HG03432 (cell line): ENCODE measurements around the gene MS4A4A.
A peak's percentile ranks its signal among the peaks of the same experiment; 100 is the strongest.
"Not testable (repeated sequence)": the region's sequence is repeated elsewhere in the genome, so short reads cannot be mapped to it uniquely, and the experiment has no call there.

ENCODE experiments used
- ATAC-seq: cut with Tn5 transposase; IDR thresholded peaks from one replicate; pipeline ENCODE4 v1.9.1; 2021; ENCODE audit warnings: mild to moderate bottlenecking, moderate library complexity; ENCODE audit not compliant: unreplicated experiment

The MS4A4A gene

GRCh38 chr11:60280412-60280811 lies at the start of gene MS4A4A:
Gene MS4A4A, plus strand, starts transcription at chr11:60280666. Its CDS starts 10 bp downstream, at chr11:60280676.
- ATAC-seq = no peak

DNA sequence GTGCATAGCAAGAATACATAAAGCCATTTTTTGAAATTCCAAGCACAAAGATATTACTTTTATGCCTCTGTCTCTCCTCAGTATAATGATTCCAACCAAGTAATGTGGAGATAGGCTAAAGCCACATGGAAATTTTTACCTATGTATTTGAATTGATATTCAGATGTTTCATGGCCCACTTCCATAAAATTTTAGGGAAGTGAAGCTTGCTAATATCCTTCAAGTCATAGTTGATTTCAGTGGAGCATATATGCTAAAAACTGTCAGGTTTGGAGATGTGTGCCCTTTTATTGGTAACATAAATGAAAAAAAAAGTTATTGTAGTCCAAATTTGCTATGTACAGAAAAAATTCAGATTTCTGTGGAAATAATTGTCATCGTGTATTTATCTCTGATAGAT lies 49.8 kb upstream of the MS4A4A start:
- ATAC-seq = no peak

DNA sequence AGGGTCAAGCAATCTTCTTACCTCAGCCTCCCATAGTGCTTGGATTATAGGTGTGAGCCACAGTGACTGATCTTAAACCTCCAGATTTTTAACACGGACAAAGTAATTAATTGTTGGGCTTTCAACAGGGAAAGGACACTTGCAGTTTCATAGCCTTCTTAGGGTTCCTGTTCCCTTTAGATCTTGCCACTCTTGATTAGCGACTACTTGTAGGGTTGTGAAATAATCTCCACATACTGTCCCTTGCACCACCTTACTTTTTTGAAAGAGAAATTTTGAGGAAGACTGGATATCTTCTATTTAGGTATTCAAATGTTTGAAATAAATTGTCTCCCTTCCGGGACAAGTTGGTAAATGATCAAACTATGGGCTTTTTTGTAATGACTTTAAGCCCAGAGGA lies 45.1 kb upstream of the MS4A4A start:
- no peak for ATAC-seq

GRCh38 chr11:60240662-60241061 lies 39.8 kb upstream of the MS4A4A start:
- no peak for ATAC-seq

DNA sequence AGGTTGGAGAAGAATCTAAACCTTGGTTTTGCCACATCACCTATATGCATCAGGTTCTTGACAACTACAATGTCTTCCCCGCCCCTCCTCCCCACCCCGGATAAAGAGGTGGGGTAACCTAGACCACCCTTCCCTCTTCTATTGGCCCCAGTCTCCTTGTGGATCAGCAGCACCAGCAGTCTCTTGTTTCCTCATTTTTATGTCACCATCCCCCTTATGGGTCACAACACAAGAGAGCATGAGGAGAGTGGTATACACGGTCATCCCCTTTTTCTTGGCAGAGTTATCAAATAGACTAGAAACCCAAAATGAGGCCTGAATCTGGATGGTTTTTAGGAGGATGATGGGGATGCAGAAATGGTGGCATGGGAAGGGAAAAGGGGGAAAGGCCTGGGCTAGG lies 38.7 kb upstream of the MS4A4A start:
- no peak for ATAC-seq

DNA sequence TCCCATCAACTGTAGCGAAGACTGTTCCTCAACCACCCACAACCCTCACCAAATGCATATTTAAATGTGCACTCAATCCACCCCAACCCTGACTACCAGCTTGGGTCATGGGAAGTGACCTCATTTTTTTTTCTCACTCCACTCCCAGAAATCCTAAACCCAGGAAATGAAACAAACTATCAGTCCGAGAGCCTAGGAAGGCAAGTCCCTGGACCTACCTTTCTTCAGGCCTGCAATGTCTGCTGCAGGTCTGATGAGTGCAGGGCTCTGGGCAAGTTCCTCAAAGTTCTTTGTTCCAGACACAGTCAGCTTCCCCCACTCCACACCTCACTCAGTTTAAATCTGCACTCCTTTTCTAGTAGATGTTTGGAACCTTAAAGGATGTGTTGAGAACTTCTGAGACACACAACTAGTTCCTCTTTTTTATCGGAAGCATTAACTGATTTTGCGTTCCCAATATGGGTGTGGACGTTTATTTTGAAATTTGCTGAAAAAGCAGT lies 37.7 kb upstream of the MS4A4A start, which contains the start of gene MS4A4E:
Gene MS4A4E, minus strand, starts transcription at position 398 of the 500 bp plus-strand sequence. CDS start 13,082 bp downstream, outside the sequence.
- no peak for ATAC-seq

DNA sequence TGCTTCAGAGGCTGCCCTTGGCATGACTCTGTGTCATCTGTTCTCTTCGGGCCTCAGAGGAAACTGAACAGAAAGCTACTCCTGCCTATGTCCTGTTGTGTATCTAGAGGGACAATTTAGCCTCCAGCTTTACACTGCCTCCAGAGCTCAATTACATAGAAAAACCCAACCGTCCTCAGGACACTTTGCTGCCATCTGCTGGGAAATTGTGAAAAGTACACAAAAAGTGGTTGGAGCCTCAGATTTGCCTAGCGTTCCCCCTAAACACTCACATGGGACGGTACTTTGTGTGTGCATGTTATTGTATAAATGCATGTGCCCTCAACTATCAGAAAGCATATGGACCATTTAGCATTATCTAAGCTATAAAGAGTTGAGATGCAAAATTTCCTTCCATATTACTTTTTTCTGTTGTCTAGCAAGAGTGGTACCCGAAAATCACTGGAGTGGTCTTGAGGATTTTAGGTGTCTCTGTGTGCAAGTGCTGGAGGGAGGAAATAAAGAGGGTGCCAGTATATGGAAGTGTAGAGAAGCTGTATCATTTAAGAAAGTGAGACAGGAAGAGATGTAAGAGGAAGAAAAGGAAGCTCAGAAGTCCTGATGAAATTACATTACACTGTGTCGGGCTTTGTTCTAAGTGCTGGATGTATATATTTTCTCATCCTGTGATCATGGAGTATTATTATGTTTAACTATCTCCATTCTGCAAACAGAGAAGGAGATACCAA lies 28.8 kb upstream of the MS4A4A start:
- ATAC-seq = no peak

DNA sequence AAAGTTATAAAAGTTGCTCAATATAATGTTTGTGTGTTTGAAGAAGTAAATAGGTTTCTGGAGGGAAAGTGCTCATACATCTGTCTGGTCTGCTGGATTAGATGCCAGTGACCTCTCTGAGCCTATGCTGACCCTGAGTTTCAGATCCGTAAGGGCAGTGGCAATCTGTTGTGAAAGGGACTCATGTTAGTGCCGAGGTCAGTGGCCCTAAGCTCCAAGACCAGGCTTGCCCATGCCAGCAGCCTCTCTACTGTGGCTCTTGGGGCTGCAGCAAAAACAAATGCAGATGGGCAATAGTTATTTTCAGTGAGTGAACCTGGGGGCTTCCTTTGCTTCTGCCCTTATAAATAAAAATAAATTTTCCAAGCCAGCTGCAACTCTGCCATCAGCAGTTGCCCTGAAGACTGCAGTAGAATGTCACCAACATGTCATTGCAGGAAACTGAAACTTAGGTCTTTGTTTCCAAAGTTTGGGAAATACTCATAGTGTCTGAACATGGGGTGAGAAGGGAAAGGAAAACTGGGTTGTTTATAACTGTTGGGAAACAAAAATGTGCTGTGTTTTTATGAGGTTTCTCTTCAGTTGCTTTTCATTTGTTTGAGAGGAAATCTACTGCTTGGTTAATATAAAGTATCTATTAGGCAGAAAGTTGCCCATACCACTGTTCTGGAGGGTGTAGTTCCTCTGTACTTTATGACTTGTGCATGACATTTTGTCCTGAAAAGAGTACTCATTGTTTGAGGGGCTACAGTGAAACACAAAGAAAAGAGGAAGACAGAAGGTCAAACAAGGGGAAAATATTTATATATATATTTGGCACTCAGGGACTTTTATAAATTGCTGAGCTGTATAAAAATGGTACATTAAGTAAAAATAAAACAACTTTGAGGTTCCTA lies 28.0 kb upstream of the MS4A4A start:
- no peak for ATAC-seq

DNA sequence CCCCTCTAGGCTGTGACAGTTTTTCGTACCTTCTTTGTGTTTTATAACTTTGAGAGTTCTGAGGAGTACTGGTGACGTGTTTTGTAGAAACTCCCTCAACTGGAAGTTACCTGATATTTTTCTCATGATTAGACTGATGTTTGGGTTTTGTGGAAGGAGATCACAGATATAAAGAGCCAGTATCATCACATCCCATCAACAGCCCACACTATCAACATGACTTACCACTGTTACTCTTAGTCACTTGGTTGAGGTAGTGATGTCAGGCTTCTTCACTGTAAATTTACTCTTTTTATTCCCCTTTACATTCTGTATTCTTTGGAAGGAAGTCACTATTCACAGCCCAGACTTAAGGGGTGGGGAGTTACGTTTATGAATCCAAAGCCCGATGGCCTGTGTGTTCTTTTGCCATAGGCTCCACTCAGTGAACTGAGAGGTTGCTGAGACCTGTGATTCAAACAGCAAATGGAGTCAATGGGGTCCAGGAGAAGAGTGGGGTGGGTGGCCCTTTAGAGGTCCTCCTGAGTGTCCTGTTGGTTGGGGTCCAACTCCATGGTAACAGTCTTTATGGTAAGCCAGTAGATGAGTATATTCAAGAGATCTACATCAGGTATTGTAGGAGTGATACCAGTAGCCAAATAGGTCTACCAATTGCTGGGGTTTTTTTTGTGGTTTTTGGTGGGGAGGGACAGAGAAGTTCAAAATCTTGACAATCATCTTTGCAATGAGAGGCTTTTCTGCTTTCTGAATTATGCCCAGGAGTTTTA lies 22.3 kb upstream of the MS4A4A start:
- ATAC-seq = no peak

GRCh38 chr11:60261014-60261413 lies 19.5 kb upstream of the MS4A4A start:
- ATAC-seq = no peak

DNA sequence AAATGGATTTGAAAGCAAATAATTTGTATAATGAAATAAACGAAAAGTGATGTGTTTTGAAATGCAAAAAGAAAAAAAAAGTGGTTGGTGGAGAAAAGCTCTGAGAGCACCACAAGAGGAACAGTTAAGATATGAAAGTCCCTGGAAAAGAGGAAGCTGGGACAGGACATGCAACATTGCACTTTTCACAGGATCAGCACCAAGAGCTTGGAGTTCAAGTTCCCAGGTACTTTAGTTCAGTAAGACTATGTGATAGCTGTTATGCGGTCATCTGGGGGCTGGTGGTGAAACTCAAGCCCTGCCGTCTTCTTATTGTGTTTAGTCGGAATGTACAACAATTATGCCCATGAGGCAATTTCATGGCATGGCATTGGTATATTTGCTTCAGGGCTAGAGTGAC lies 17.1 kb upstream of the MS4A4A start:
- no peak for ATAC-seq

DNA sequence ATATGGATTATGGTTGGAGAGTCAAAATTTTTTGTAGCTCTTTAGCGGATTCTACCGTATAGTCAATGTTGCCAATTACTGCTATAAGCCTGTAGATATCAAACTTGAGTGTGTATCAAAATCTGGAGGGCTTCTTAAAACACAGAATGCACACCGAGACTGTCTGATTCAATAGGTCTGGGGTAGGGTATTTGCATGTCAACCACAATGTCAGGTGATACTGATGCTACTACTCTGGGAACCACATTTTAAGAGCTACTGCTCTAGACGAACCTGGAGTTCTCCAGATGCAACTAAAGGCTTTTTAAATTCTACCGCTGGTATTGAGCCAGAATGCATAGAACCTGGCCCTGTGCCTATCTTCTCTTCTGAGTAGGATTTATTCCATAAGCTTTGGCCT lies 15.8 kb upstream of the MS4A4A start:
- no peak for ATAC-seq

DNA sequence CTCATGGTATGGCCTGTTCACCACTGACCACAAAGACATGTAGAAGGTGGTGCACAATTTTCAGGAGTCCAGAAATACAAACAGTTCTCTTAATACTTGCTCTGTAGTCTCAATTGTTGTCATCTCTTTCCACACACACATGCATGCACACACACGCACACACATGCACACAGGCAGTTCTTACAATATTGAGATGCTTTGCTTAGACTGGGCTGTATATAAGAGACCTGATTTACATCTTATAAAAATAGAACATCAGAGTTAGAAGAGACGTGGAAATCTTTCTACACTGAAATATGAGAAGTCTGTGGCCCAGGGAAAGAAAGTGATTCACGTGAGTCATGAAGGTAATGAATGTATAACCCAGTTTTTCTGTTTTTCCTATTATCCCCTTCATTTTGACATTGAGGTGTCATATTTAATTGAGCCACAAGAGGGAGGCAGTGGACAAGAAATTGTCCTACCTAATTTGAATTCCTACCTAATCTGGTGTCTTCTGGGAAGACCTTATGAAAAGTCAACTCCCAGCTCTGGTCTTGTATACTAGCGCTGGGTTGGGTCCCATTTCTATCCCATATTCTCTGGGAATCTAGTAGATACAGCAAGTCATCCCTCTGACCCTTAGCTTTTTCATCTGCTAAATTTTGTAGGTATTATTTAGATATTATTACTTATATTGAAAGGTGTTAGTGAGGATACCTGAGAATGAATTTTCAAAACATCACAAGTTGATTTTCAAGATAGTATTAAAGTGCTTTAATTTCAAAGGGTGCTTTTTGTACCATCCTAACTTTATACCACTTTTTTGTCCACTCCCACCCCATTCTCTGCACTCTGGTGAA lies 14.9 kb upstream of the MS4A4A start:
- peak; percentile 51 for ATAC-seq

DNA sequence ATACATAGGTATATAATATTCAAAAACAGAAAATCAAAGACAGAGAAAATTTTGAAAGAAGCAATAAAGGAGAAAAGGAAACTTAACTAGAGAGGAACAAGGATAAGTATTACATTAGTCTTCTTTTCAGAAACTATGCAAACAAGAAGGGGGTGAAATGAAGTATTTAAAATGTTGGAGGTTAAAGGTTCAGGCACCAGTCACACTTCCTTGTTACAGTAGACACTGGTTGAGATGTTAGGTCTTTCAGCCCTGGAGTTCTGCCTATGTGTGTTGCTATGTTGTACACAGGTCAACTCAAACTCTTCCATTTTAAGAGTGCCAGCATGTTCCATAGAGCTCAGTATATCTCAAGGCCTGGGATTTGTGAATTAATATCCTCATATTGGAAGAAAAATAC lies 6.0 kb upstream of the MS4A4A start:
- ATAC-seq = no peak

DNA sequence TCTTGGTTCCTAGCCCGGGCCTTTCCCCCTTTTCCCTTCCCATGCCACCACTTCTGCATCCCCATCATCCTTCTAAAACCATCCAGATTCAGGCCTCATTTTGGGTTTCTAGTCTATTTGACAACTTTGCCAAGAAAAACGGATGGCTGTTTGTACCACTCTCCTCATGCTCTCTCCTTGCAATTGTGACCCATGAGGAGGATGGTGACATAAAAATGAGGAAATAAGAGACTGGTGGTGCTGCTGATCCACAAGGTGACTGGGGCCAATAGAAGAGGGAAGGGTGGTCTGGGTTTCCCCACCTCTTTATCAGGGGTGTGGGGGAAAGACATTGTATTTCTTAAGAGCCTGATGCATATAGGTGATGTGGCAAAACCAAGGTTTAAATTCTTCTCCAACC lies 1.0 kb downstream of the MS4A4A start:
- no peak for ATAC-seq

DNA sequence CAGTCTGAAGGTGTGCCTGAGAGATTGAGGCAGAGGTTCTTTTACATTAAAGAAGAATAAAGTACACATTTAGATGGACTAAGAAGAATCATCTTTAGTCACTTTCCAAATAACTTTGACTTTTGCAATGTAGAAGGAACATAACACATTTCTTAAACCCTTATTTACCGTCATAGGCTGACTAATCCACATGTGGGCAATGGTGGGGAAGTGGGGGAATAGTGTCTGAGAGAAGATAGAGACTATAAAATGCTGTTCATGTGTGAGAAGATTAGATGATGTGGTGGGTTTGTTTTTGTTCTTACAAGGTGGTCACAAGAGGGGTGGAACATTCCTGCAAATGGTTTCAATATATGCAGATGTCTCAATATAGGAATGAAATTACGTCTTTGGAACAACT lies 1.8 kb downstream of the MS4A4A start:
- no peak for ATAC-seq

- ATAC-seq = not testable (repeated sequence)
Observed at GRCh38 chr11:60285411-60286126, 5.1 kb downstream of the MS4A4A start.

GRCh38 chr11:60288531-60288930 lies 8.1 kb downstream of the MS4A4A start:
- ATAC-seq = no peak

DNA sequence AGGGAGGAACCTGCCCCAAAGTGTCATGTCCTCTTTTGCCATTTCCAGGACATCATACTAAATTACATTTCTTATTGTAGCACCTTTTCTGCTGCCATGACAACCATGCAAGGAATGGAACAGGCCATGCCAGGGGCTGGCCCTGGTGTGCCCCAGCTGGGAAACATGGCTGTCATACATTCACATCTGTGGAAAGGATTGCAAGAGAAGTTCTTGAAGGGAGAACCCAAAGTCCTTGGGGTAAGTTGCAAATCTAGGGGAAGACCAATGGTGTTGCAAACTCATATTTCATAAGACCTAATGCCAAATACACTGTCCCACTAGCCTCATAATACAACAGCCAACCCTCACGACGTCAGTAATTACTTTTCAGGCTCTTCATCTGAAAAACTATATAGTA lies 11.7 kb downstream of the MS4A4A start:
- ATAC-seq = no peak

GRCh38 chr11:60301178-60301577 lies 20.7 kb downstream of the MS4A4A start:
- no peak for ATAC-seq
